ENCODE data around the gene COX6A2.

The COX6A2 gene

DNA sequence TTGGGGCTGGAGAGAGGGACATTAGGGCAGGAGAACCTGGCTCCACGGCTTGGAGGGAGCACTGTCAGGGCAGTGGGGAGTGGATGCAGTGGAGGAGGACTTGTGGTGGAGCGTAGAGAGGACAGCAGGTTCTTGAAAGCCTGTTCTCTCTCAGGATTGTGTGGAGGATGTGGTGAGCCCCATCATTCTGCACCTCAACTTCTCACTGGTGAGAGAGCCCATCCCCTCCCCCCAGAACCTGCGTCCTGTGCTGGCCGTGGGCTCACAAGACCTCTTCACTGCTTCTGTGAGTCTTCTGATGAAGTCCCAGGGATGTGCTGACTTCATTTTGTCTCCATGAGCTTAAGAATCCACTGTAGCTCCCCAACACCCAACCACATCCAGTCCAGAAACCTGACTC lies 13.5 kb downstream of the COX6A2 start:
- no peaks in the 10 kb centered on the region for H3K36me3 ChIP-seq (ENCODE audit: control insufficient read depth, insufficient read depth, low read length)
- no peaks in the 10 kb centered on the region for H3K27me3 ChIP-seq (ENCODE audit: control insufficient read depth, insufficient read depth, low read length)
- H3K9ac ChIP-seq (ENCODE audit: low read depth, low read length) = no peak overlapping the region
- H3K4me3 ChIP-seq (ENCODE audit: low read depth, low read length) = no peak overlapping the region
- no peaks in the 10 kb centered on the region for H3K9me3 ChIP-seq (ENCODE audit: control insufficient read depth, insufficient read depth, low read length)
- no peaks in the 10 kb centered on the region for H3K4me1 ChIP-seq (ENCODE audit: control insufficient read depth, insufficient read depth, low read length)
- H3K27ac ChIP-seq (ENCODE audit: low read depth, low read length) = no peak overlapping the region

DNA sequence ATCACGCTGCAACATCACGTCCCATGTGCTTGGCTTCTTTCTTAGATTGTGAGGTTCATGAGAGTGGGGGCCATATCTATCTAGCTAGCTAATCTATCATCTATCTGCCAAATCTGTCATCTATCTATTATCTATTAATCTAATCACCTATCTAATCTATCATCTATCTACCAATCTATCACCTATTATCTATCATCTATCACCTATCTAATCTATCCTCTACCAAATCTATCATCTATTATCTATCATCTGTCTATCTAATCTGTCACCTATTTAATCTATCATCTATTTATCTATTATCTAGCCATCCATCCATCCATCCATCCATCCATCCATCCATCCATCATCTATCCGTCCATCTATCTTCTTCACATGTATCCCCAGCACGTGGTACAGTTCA lies 14.2 kb downstream of the COX6A2 start:
- Histone ChIP-seq H3K9ac (ENCODE audit: low read depth, low read length) (no peak overlapping the region), H3K27me3 (ENCODE audit: control insufficient read depth, insufficient read depth, low read length) (no peaks in the 10 kb centered on the region), H3K4me3 (ENCODE audit: low read depth, low read length) (no peak overlapping the region), H3K27ac (ENCODE audit: low read depth, low read length) (no peak overlapping the region), H3K4me1 (ENCODE audit: control insufficient read depth, insufficient read depth, low read length) (no peaks in the 10 kb centered on the region), H3K9me3 (ENCODE audit: control insufficient read depth, insufficient read depth, low read length) (no peaks in the 10 kb centered on the region), H3K36me3 (ENCODE audit: control insufficient read depth, insufficient read depth, low read length) (no peaks in the 10 kb centered on the region)

DNA sequence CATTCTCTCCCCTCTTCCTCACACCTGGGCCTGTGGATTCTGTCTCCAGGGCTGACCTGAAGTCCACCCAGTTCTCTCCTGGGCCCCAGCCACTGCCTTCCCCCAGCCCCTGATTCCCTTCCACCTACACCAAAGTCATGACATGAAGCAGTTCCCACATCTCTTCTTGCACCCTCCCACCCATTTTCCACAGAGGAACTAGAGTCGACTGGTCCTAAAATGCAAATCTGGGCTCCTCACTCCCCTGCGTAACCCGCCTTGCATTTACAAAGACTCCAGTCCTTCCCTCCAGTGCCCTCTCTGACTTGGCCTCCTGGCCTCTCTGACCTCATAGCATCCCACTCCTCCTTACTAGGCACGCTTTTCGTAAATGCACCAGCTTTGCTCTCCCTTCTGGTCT lies 14.8 kb downstream of the COX6A2 start:
- no peaks in the 10 kb centered on the region for H3K36me3 ChIP-seq (ENCODE audit: control insufficient read depth, insufficient read depth, low read length)
- no peaks in the 10 kb centered on the region for H3K9me3 ChIP-seq (ENCODE audit: control insufficient read depth, insufficient read depth, low read length)
- no peak overlapping the region for H3K9ac ChIP-seq (ENCODE audit: low read depth, low read length)
- H3K4me3 ChIP-seq (ENCODE audit: low read depth, low read length) = no peak overlapping the region
- H3K27me3 ChIP-seq (ENCODE audit: control insufficient read depth, insufficient read depth, low read length) = no peaks in the 10 kb centered on the region
- H3K4me1 ChIP-seq (ENCODE audit: control insufficient read depth, insufficient read depth, low read length) = no peaks in the 10 kb centered on the region
- no peak overlapping the region for H3K27ac ChIP-seq (ENCODE audit: low read depth, low read length)

DNA sequence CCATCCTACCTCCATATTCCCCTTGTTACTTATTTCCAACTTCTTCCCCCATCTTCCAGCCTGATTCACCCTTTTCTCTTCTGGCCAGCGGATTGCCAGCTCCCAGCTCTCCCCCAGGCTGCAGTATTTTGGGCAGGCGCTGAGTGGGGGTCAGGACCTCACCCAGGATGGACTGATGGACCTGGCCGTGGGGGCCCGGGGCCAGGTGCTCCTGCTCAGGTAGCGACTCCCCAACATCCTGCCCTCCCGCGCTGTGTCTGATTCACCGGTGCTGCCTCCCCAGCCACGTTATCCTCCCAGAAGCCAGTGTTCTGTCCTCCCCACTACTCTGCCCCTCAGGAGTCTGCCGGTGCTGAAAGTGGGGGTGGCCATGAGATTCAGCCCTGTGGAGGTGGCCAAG lies 15.4 kb downstream of the COX6A2 start:
- Histone ChIP-seq H3K36me3 (ENCODE audit: control insufficient read depth, insufficient read depth, low read length) (no peaks in the 10 kb centered on the region), H3K27ac (ENCODE audit: low read depth, low read length) (no peak overlapping the region), H3K4me1 (ENCODE audit: control insufficient read depth, insufficient read depth, low read length) (no peaks in the 10 kb centered on the region), H3K27me3 (ENCODE audit: control insufficient read depth, insufficient read depth, low read length) (no peaks in the 10 kb centered on the region), H3K9me3 (ENCODE audit: control insufficient read depth, insufficient read depth, low read length) (no peaks in the 10 kb centered on the region), H3K4me3 (ENCODE audit: low read depth, low read length) (no peak overlapping the region), H3K9ac (ENCODE audit: low read depth, low read length) (no peak overlapping the region)

DNA sequence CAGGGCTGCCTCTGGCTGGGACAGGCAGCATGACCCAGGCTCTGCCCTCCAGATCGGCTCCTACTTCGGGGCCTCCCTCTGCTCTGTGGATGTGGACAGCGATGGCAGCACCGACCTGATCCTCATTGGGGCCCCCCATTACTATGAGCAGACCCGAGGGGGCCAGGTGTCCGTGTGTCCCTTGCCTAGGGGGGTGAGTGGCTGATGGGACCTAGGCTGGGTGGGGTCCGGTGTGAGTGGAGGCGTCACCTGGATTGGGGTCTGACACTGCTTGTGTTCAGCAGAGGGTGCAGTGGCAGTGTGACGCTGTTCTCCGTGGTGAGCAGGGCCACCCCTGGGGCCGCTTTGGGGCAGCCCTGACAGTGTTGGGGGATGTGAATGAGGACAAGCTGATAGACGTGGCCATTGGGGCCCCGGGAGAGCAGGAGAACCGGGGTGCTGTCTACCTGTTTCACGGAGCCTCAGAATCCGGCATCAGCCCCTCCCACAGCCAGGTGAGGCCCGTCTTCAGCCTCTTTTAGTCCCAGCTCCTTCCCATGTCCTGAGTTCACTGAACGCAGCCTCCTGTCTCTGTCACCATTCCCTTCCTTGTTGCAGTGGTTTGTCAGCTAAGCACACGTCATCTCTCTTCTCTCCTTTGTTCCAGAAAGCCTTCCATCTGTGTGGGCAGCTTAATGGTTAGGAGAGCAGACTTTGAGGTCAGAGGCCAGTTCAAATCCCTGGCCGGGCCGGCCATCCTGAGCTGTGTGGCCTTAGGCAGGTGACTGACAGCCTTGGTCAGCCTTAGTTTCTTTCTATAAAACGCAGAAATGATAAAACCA lies 16.9 kb downstream of the COX6A2 start:
- H3K27me3 ChIP-seq (ENCODE audit: control insufficient read depth, insufficient read depth, low read length) = no peaks in the 10 kb centered on the region
- no peaks in the 10 kb centered on the region for H3K36me3 ChIP-seq (ENCODE audit: control insufficient read depth, insufficient read depth, low read length)
- H3K4me1 ChIP-seq (ENCODE audit: control insufficient read depth, insufficient read depth, low read length) = no peaks in the 10 kb centered on the region
- H3K4me3 ChIP-seq (ENCODE audit: low read depth, low read length) = no peak overlapping the region
- no peak overlapping the region for H3K9ac ChIP-seq (ENCODE audit: low read depth, low read length)
- H3K27ac ChIP-seq (ENCODE audit: low read depth, low read length) = no peak overlapping the region
- no peaks in the 10 kb centered on the region for H3K9me3 ChIP-seq (ENCODE audit: control insufficient read depth, insufficient read depth, low read length)

DNA sequence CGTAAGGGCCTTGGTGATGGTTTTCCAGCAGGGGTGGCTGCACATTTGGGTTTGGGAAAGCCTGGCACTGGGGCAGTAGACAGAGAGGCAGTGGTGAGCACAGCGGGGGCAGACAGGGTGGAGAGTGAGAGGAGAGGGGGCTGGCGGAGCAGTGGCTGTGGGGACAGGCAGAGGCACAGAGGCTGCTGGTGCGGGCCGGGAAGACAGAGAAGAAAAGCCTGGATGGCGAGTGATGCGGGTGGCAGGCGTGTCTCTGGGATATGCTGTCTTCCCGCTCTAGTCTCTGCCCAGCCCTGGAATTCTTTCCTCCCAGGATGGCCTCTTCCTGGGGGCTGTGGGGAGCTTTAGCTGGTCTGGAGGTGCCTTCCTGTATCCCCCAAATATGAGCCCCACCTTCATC lies 18.1 kb downstream of the COX6A2 start:
- no peak overlapping the region for H3K4me3 ChIP-seq (ENCODE audit: low read depth, low read length)
- H3K36me3 ChIP-seq (ENCODE audit: control insufficient read depth, insufficient read depth, low read length) = no peaks in the 10 kb centered on the region
- H3K27ac ChIP-seq (ENCODE audit: low read depth, low read length) = no peak overlapping the region
- no peaks in the 10 kb centered on the region for H3K4me1 ChIP-seq (ENCODE audit: control insufficient read depth, insufficient read depth, low read length)
- no peak overlapping the region for H3K9ac ChIP-seq (ENCODE audit: low read depth, low read length)
- H3K9me3 ChIP-seq (ENCODE audit: control insufficient read depth, insufficient read depth, low read length) = no peaks in the 10 kb centered on the region
- H3K27me3 ChIP-seq (ENCODE audit: control insufficient read depth, insufficient read depth, low read length) = no peaks in the 10 kb centered on the region

DNA sequence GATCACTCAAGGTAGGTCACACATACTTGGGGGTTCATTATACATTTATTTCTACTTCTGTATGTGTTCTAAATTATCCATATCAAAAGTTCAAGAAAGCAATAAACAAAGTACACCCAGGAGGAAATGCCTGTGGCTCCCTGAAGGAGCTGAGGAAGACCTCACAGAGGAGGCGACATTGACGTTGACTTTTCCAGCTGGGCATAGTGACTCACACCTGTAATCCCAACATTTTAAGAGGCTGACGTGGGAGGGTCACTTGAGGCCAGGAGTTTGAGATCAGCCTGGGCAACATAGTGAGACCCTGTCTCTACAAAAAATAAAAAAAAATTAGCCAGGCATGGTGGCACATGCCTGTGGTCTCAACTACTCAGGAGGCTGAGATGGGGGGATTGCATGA lies 18.7 kb downstream of the COX6A2 start:
- no peaks in the 10 kb centered on the region for H3K36me3 ChIP-seq (ENCODE audit: control insufficient read depth, insufficient read depth, low read length)
- H3K27ac ChIP-seq (ENCODE audit: low read depth, low read length) = no peak overlapping the region
- no peak overlapping the region for H3K9ac ChIP-seq (ENCODE audit: low read depth, low read length)
- no peaks in the 10 kb centered on the region for H3K27me3 ChIP-seq (ENCODE audit: control insufficient read depth, insufficient read depth, low read length)
- no peaks in the 10 kb centered on the region for H3K9me3 ChIP-seq (ENCODE audit: control insufficient read depth, insufficient read depth, low read length)
- H3K4me1 ChIP-seq (ENCODE audit: control insufficient read depth, insufficient read depth, low read length) = no peaks in the 10 kb centered on the region
- no peak overlapping the region for H3K4me3 ChIP-seq (ENCODE audit: low read depth, low read length)

DNA sequence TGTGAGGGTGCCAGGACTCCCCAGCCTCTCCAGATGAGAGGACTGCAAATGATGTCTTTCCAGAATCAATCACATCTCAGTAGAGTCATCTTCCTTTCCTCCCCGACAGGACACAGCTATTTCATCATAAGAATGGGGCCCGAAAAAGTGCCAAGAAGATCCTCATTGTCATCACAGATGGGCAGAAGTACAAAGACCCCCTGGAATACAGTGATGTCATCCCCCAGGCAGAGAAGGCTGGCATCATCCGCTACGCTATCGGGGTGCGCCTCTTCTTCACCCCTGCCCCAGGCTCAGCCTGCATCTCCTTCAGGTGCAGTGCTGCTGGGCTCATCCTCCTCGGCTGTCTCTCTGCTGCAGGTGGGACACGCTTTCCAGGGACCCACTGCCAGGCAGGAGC lies 20.8 kb downstream of the COX6A2 start:
- Histone ChIP-seq H3K27me3 (ENCODE audit: control insufficient read depth, insufficient read depth, low read length) (no peaks in the 10 kb centered on the region), H3K27ac (ENCODE audit: low read depth, low read length) (no peak overlapping the region), H3K4me1 (ENCODE audit: control insufficient read depth, insufficient read depth, low read length) (no peaks in the 10 kb centered on the region), H3K9ac (ENCODE audit: low read depth, low read length) (no peak overlapping the region), H3K9me3 (ENCODE audit: control insufficient read depth, insufficient read depth, low read length) (no peaks in the 10 kb centered on the region), H3K4me3 (ENCODE audit: low read depth, low read length) (no peak overlapping the region), H3K36me3 (ENCODE audit: control insufficient read depth, insufficient read depth, low read length) (no peaks in the 10 kb centered on the region)

DNA sequence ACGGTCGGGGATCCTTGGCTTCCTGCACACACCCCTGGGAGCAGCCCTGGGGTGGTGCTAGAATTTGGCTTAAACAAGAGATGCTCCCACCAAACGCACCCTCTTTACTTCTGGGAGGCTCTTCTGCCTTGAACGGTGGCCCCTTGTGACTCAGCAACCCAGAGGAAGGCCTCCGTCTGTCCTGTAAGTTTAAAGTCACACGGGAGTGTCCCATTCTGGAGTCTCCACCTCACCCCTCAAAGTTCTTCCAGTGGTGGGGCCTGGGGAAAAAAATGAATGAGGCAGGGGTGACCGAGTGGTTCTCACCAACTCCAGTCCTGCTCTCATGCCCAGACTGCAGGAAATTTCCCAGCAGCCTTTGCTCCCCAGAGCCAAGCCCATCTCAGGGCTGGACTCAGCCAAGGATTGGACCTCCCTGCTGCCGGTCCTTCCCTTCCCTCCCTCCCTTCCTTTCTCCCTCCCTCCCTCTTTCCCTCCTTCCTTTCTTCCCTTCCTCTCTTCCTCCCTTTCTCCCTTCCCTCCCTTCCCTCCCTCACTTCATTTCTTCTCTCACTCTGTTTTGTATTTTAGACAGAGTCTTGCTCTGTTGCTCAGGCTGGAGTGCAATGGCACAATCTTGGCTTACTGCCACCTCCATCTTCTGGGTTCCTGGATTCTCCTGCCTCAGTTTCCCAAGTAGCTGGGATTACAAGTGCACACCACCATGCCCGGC lies 23.7 kb downstream of the COX6A2 start:
- Histone ChIP-seq H3K27me3 (ENCODE audit: control insufficient read depth, insufficient read depth, low read length) (no peaks in the 10 kb centered on the region), H3K4me3 (ENCODE audit: low read depth, low read length) (no peak overlapping the region), H3K4me1 (ENCODE audit: control insufficient read depth, insufficient read depth, low read length) (no peaks in the 10 kb centered on the region), H3K27ac (ENCODE audit: low read depth, low read length) (no peak overlapping the region), H3K9me3 (ENCODE audit: control insufficient read depth, insufficient read depth, low read length) (no peaks in the 10 kb centered on the region), H3K36me3 (ENCODE audit: control insufficient read depth, insufficient read depth, low read length) (no peaks in the 10 kb centered on the region), H3K9ac (ENCODE audit: low read depth, low read length) (no peak overlapping the region)

DNA sequence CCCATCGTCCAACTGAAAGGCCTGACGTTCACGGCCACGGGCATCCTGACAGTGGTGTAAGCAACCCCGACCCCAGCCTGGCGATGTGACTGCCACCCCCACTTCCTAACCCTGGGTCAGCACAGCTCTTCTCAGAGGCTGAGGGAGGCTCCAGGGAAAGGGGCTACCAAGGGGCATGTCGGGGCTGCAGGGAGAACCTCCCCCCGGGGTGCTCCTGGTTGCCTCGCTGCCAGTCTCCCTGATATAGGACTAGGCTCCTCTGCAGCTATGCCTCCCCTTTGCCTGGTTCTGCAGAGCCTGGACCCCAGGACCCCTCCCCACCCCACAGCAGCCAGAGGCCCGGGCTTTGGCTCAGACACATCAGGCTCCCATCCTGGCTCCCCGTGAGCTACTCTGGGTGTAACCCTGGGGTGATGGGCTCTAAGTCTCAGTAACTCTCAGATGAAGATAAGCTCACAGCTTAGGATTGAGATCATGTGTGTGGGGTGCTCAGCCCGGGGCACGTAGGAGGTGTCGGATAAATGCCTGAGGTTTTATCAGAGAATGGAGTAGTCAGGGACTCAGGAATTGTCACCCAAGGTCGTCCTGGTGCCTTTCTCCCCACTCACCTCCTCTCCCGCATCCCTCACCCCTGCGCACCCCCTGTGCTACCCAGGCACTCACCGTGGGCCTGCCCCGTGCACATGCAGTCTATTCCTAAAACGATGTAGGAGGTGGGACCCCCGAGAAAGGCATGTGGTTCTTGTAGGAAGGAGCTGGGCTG lies 24.4 kb downstream of the COX6A2 start:
- H3K36me3 ChIP-seq (ENCODE audit: control insufficient read depth, insufficient read depth, low read length) = no peaks in the 10 kb centered on the region
- H3K9ac ChIP-seq (ENCODE audit: low read depth, low read length) = no peak overlapping the region
- no peaks in the 10 kb centered on the region for H3K9me3 ChIP-seq (ENCODE audit: control insufficient read depth, insufficient read depth, low read length)
- H3K27ac ChIP-seq (ENCODE audit: low read depth, low read length) = no peak overlapping the region
- no peaks in the 10 kb centered on the region for H3K27me3 ChIP-seq (ENCODE audit: control insufficient read depth, insufficient read depth, low read length)
- no peaks in the 10 kb centered on the region for H3K4me1 ChIP-seq (ENCODE audit: control insufficient read depth, insufficient read depth, low read length)
- no peak overlapping the region for H3K4me3 ChIP-seq (ENCODE audit: low read depth, low read length)

DNA sequence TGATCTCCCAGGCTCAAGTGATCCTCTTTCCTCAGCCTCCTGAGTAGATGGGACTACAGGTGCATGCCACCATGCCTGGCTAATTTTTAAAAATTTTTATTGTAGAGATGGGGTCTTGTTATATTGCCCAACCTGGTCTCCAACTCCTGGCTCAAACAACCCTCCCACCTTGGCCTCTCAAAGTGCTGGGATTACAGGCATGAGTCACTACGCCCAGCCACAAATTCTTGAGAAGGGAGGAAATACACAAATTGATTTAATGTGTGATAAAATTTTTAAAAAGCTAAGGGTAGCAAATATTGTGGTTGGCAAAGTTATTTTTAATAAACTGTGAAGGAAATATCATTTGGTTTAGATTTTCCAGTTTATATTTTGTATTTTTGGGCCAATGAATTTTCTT lies 25.5 kb downstream of the COX6A2 start:
- Histone ChIP-seq H3K27me3 (ENCODE audit: control insufficient read depth, insufficient read depth, low read length) (no peaks in the 10 kb centered on the region), H3K4me3 (ENCODE audit: low read depth, low read length) (no peak overlapping the region), H3K36me3 (ENCODE audit: control insufficient read depth, insufficient read depth, low read length) (no peaks in the 10 kb centered on the region), H3K4me1 (ENCODE audit: control insufficient read depth, insufficient read depth, low read length) (no peaks in the 10 kb centered on the region), H3K27ac (ENCODE audit: low read depth, low read length) (no peak overlapping the region), H3K9me3 (ENCODE audit: control insufficient read depth, insufficient read depth, low read length) (no peaks in the 10 kb centered on the region), H3K9ac (ENCODE audit: low read depth, low read length) (no peak overlapping the region)
